HepG2 (cell line): Measurements from ENCODE around the gene CYP19A1.

ENCODE experiments used
- HNRNPK ChIP-seq: fragments of 200-400 bp; formaldehyde crosslinking; IDR thresholded peaks from 2 replicates; pipeline ENCODE4 v1.6.1; 2018; ENCODE audit warnings: low read length, low read depth, moderate library complexity, mild to moderate bottlenecking; ENCODE audit not compliant: poor library complexity, severe bottlenecking
- MEIS2 ChIP-seq: sonication (generic); formaldehyde crosslinking; IDR thresholded peaks from 2 replicates; pipeline ENCODE4 v1.9.0; 2021; ENCODE audit warnings: mild to moderate bottlenecking, missing genetic modification reagents
- MTF1 ChIP-seq: sonication (generic); formaldehyde crosslinking; IDR thresholded peaks from 2 replicates; pipeline ENCODE4 v1.5.0; 2020; ENCODE audit warnings: missing genetic modification reagents
- PAF1 ChIP-seq: IDR thresholded peaks from 2 replicates; pipeline ENCODE4 v1.6.1; 2016; ENCODE audit warnings: missing genetic modification reagents, missing compliant biosample characterization
- POLR2A ChIP-seq, 2 experiments: IDR thresholded peaks; 2 replicates each; pipeline ENCODE4 v1.6.1; 2011; ENCODE audit warnings: low read depth in 2 of 2, low read length in 2 of 2, mild to moderate bottlenecking in 1 of 2, moderate library complexity in 1 of 2; ENCODE audit not compliant: insufficient read depth in 1 of 2
- SRF ChIP-seq: IDR thresholded peaks from 2 replicates; pipeline ENCODE4 v1.6.1; 2011; ENCODE audit warnings: mild to moderate bottlenecking, low read depth, low read length, moderate library complexity
- ZNF562 ChIP-seq: sonication (generic); formaldehyde crosslinking; IDR thresholded peaks from 2 replicates; pipeline ENCODE4 v1.8.0; 2022; ENCODE audit warnings: missing genetic modification reagents, borderline replicate concordance
- TF ChIP-seq, protein P1 (sequence below): sonication (generic); formaldehyde crosslinking; IDR thresholded peaks from 2 replicates; pipeline ENCODE4 v1.5.0; 2020; ENCODE audit warnings: mild to moderate bottlenecking, missing genetic modification reagents, moderate library complexity
- TF ChIP-seq, protein P2 (sequence below): IDR thresholded peaks from 2 replicates; pipeline ENCODE4 v1.6.1; 2016
- TF ChIP-seq, protein P3 (sequence below): sonication (generic); formaldehyde crosslinking; IDR thresholded peaks from 2 replicates; pipeline ENCODE4 v1.4.0; 2020; ENCODE audit warnings: missing genetic modification reagents, borderline replicate concordance

DNA sequence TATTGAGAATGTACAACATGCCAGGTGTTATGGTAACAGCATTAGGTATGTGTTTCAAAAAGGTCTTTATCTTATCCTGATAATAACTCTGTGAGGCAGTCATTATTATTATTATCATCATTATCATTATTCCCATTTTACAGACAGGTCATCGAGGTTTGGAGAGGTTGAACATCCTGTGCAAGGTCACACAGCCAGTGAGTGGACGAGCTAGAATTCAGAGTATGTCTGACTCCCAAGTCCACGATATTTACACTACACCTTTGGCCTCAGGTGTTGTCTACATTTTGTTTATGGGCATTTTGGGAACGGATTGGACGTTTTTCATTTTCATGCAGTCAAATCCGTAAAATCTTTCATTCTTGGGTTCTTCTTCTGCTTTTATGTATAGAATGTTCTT lies 27.0 kb upstream of the CYP19A1 start:
- TF ChIP-seq POLR2A (IDR thresholded peaks at IDR 0.05; ENCODE audit: insufficient read depth in 1 of 2, low read depth in 2 of 2, low read length in 2 of 2) (no peak), ZNF562 (CRISPR knock-in tag) (no peak), PAF1 (CRISPR knock-in tag) (no peak), HNRNPK (no peak), SRF (no peak), MEIS2 (CRISPR knock-in tag) (no peak), MTF1 (CRISPR knock-in tag) (no peak)
- TF ChIP-seq, protein P1, sequence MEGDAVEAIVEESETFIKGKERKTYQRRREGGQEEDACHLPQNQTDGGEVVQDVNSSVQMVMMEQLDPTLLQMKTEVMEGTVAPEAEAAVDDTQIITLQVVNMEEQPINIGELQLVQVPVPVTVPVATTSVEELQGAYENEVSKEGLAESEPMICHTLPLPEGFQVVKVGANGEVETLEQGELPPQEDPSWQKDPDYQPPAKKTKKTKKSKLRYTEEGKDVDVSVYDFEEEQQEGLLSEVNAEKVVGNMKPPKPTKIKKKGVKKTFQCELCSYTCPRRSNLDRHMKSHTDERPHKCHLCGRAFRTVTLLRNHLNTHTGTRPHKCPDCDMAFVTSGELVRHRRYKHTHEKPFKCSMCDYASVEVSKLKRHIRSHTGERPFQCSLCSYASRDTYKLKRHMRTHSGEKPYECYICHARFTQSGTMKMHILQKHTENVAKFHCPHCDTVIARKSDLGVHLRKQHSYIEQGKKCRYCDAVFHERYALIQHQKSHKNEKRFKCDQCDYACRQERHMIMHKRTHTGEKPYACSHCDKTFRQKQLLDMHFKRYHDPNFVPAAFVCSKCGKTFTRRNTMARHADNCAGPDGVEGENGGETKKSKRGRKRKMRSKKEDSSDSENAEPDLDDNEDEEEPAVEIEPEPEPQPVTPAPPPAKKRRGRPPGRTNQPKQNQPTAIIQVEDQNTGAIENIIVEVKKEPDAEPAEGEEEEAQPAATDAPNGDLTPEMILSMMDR (CRISPR knock-in tag): no peak
- TF ChIP-seq, protein P2, sequence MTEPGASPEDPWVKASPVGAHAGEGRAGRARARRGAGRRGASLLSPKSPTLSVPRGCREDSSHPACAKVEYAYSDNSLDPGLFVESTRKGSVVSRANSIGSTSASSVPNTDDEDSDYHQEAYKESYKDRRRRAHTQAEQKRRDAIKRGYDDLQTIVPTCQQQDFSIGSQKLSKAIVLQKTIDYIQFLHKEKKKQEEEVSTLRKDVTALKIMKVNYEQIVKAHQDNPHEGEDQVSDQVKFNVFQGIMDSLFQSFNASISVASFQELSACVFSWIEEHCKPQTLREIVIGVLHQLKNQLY: no peak
- TF ChIP-seq, protein P3, sequence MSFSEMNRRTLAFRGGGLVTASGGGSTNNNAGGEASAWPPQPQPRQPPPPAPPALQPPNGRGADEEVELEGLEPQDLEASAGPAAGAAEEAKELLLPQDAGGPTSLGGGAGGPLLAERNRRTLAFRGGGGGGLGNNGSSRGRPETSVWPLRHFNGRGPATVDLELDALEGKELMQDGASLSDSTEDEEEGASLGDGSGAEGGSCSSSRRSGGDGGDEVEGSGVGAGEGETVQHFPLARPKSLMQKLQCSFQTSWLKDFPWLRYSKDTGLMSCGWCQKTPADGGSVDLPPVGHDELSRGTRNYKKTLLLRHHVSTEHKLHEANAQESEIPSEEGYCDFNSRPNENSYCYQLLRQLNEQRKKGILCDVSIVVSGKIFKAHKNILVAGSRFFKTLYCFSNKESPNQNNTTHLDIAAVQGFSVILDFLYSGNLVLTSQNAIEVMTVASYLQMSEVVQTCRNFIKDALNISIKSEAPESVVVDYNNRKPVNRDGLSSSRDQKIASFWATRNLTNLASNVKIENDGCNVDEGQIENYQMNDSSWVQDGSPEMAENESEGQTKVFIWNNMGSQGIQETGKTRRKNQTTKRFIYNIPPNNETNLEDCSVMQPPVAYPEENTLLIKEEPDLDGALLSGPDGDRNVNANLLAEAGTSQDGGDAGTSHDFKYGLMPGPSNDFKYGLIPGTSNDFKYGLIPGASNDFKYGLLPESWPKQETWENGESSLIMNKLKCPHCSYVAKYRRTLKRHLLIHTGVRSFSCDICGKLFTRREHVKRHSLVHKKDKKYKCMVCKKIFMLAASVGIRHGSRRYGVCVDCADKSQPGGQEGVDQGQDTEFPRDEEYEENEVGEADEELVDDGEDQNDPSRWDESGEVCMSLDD (CRISPR knock-in tag): no peak
